HG02938 (cell line): ENCODE results near the gene MYH9.
"Not testable (repeated sequence)": the region's sequence is repeated elsewhere in the genome, so short reads cannot be mapped to it uniquely, and the experiment has no call there.

Source experiments
- ATAC-seq: cut with Tn5 transposase; IDR thresholded peaks from one replicate; pipeline ENCODE4 v1.9.1; 2021; ENCODE audit warnings: mild to moderate bottlenecking, moderate library complexity; ENCODE audit not compliant: unreplicated experiment

MYH9 gene

DNA sequence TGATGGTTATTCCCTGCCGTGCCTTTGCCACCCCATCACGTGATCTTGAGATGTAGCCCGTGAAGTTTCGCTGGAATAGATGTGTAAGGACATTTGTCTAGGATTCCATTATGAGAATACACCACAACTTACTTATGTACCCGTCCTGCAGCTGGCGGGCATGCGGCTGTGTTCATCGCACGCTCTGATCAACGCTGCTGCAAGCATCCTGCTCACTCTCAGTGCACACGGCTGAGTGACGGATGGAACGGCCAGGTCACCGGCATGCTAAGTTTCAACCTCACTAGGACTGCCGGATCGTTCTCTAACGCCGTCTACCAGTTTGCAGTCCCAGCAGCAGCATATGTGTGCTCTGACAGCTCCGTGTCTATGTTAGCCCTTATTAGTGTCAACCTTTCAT lies 90.2 kb downstream of the MYH9 start:
- ATAC-seq, result no peak

DNA sequence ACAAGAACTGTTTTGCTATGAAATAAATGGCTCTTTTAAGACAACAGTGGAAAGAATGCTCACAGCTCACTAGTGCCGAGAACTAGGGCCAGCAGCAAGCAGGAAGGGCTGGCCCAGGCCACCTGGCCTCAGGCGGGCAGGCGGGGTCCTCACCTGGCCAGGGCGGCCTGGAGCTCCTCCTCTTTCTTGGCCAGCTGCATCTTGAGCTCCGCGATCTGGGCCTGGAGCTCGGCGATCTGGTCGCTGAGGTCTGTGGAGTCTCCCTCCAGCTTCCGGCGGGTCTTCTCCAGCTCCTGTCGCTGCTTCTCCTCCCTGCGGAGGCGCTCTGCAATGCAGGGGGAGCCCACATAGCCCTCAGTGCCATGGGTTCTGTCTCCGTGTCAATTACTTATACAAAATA lies 91.1 kb downstream of the MYH9 start:
- ATAC-seq, result no peak

DNA sequence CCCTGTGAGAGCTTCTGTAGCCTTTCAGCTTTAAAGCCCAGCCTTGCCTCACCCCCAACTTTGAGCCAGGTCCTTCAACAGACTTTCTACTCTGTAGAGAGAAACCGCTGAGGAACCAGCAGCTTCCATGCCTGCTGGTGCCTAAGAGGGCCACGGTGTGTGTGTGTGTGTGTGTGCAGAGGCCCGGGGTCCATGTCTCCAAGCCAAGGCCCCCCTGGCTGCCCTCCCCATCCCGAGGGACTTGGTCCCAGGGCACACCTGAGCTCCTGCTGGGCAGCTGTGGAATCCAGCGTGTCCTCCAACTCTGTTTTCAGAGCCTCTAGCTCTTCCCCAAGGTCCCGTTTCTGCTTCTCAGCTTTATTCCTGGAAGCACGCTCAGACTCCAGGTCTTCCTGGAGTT lies 92.5 kb downstream of the MYH9 start:
- ATAC-seq, result no peak

DNA sequence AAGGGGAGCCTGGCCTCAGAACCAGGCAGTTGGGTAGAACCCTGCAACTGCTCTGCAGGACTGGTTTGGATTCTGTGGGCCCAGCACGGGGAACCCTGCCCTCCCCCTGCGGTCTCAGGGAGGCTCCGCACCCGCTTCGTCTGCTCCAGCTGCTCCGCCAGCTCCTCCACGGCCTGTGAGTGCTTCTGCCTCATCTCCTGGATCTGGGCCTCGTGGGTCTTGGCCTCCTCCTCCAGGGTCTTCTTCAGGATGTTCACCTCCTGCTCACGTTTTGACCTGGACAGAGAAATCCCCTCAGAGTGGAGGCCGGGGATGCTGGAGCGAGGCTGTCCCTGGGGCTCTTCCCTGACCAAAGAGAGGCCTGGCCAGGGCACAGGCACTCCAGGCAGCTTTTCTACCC lies 93.0 kb downstream of the MYH9 start:
- no peak for ATAC-seq

DNA sequence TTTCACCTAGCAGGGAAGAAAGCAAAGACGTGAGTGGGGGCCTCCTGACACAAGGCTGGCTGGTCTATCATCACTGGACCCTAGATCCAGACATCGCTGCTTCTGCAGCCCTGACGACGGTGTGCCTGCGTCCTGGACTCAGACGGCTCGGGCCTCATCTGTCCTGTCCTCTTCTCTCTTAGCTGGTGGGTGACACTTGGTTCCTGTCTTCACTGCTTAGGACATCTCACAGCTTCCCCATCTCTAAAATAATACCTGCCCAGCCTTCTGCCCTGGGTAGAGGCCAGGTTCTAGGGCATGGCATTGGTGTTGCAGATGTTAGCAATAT lies 93.5 kb downstream of the MYH9 start:
- ATAC-seq, result no peak

DNA sequence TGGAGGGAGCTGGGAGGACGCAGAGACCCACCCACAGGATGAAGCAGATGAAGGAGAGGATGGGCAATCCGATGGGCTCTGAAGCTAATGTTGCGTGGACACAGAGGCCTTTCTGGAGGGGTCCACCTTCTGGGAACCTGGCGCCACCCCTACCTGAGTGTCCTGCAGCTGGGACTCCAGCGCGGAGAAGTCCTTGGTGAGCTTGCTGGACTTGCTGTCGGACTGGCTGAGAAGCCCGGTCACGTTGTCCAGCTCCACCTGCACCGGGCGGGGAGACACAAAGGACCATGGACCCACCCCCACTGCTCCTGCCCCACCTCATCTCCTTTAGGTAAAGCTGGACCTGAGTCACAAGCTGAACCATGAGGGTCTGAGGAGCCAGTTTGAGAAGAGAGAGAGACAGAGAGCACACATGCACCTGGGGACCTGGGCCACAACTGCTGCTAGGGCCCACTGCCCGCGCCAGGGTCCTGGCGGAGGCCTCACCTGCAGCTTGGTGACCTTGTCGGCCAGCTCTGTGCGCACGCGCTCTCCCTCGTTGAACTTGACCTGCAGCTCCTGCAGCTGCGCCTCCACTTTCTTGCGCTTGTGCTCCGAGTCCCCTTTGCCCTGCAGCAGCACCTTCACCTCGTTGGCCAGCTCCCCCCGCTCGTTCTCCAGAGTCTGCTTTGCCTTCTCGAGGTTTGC lies 94.0 kb downstream of the MYH9 start:
- no peak for ATAC-seq

DNA sequence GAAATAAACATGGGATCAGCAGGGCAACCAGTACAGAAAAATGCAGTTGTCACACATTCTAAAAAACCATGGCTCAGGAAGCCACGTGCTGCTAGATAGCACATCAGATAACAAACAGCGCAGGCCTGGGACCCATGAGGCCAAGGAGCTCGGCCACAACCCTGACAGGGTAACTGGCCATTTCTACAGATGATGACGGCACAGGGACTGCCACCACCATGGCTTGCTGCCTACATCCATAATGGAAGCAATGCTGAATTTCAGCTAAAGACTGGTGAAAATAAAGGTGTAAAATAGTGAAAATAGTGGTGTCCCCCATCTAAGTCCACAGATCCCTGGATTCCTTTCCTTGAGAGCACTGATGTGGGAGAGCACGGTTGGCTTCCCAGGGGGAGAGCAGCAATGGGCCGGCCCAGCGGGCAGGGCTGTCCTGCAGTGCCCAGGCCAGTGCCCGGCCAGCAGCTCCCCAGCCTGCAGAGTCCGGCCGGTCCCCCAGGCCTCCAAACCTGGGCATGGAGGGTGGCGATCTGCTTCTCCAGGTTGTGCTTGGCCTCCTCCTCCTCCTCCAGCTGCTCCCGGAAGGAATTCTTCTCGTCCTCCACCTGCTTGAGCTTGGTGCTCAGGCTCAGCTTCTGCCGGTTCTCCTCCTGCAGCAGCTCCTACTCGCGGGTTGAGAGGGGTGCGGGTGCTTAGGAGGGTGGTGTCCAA lies 94.8 kb downstream of the MYH9 start:
- no peak for ATAC-seq

DNA sequence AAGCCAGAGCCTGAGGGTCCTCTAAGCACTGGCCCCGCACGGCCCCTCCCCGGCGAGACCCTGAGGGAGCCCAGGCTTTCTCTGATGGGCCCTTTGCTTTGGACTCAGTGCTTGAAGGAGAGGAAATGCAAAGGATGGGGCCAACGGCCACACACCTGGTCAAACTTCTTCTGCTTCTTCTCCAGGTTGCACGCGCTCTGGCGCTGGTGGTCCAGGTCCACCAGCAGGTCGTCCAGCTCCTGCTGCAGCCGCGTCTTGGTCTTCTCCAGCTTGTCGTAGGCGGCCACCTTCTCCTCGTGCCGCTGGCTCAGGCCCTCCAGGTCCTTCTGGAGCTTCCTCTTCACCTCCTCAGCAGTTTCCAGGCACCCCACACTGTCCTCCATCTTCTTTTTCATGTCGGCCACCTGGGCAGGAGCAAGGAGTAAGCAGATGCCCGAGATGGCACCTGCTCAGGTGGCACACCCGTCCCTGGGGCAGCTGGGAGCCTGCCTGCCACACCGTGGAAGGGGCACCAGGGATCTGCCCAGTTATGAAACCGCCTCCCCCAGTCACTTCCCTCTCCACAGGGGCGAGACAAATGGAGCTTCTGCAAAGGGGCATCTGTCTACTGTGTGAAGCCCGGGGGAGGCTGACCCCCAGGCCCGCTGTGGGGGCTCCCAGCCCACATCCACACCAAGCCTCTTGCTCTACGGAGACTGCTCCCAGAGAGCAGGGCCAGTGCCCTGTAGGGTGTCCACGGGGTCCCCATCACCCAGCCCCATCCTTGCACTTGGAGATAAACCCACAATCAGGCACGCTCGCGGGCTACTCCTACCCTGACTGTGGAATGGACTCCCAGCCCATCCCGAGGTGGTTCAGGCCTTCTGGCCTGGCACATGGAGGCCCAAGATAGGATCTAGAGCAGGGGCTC lies 95.7 kb downstream of the MYH9 start:
- no peak for ATAC-seq

DNA sequence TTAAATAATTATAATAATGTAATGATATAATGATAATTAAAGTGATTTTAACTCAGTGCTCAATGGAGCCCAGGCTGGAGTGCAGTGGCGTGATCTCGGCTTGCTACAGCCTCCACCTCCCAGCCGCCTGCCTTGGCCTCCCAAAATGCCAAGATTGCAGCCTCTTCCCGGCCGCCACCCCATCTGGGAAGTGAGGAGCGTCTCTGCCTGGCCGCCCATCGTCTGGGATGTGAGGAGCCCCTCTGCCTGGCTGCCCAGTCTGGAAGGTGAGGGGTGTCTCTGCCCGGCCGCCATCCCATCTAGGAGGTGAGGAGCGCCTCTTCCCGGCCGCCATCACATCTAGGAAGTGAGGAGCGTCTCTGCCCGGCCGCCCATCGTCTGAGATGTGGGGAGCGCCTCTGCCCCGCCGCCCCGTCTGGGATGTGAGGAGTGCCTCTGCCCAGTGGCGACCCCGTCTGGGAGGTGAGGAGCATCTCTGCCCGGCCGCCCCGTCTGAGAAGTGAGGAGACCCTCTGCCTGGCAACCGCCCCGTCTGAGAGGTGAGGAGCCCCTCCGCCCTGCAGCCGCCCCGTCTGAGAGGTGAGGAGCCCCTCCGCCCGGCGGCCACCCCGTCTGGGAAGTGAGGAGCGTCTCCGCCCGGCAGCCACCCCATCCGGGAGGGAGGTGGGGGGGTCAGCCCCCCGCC lies 97.2 kb downstream of the MYH9 start:
- not testable (repeated sequence) for ATAC-seq

DNA sequence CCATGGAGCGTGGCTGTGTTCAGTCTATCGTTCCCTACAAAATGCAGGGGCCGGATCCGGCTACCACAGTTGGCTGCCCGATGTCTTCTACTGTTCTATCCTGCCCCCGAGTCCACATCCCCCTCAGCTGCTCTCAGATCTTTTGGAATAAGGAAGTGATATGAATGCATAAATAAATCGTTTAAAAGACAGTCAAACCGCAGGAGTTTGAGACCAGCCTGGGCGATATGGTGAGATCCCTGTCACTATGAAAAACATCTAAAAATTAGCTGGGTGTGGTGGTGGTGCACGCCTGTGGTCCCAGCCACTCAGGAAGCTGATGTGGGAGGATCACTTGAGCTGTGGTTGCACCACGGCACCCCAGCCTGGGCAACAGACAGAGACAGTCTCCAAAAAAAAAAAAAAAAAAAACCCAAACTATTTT lies 97.8 kb downstream of the MYH9 start:
- ATAC-seq, result not testable (repeated sequence)

DNA sequence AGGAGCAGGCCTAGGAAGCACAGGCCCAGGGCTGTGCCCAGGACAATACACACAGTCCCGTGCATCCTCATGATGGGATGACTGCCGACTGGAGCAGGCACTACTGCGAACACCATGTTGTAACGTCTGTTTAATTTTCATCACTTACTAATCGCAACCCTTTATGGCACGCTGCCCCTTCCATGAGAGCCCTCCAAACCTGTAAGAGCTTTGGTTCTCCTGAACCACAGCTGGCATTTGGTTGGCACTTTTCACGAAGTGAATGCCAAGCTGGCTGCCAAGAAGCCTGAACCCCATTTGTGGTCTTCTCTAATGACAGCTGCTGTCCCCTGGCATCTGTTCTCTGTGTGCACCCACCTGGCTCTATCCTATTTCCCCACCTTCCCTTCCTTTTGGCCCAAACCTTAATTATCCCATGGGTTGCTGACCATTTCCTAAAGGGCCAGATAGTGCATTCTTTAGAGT lies 98.3 kb downstream of the MYH9 start:
- ATAC-seq, result no peak

DNA sequence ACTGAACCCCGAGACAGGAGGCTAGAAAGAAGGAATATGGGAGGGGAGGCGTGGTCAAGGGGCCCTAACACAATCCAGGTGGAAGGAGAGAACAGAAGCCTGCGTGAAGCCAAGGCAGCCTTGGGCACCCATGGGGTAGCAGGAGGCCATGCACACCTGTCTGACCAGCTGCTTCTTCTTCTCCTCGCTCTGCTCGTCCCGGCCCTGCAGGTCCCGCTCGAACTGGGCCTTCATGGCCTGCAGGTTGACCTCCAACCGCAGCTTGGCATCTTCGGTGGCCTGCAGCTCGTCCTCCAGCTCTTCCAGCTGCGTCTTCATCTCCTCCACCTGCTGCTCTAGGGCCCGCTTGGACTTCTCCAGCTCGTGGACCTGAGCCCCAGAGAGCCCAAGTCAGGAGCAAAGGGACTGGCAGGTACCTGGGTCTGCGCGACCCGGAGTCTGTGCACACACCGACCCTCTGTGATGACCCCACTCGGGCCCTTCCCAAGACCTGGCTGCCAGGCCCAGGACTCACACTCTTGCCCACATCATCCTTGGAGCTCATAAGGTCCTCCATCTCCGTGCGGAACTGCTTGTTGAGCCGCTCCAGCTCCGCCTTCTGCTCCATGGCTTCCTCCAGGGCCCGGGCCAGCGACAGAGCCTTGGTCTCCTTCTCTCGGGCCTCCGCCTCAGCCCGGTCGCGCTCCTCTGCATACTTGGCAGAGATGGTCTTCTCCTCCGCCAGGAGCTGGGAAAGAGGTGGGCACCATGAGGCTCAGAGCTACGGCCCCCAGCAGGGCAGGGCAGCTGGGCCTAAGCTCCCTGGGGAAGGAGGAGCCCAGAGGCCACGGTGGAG lies 99.0 kb downstream of the MYH9 start:
- ATAC-seq, result no peak

DNA sequence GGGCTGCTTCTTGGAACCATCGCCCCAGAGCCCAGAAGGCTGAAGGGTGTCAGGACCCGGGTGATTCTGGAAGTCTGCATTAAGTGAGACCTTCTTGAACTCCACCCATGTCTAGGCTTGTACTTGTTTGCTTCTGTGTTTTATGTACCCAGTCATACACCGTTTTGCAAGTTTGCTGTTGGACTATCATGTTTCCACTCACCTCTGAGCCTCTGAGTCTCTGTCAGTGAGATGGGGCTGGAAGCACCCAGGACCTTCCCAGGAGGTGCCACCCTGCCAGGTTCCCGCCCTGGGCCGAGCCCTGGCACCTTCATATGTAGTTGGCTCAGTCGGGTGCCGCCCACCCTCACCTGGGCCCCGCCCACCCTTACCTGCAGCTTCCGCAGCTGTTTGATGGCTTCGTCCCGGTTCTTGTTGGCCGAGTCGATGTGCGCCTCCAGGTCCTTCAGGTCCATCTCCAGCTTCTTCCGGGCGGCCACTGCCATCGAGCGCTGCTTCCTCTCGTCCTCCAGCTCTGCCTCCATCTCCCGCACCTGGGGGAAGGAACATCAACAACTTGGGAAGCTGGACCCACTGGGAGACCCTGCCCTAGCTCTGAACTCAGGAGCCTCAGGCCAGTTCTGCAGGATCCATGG lies 99.8 kb downstream of the MYH9 start:
- no peak for ATAC-seq

DNA sequence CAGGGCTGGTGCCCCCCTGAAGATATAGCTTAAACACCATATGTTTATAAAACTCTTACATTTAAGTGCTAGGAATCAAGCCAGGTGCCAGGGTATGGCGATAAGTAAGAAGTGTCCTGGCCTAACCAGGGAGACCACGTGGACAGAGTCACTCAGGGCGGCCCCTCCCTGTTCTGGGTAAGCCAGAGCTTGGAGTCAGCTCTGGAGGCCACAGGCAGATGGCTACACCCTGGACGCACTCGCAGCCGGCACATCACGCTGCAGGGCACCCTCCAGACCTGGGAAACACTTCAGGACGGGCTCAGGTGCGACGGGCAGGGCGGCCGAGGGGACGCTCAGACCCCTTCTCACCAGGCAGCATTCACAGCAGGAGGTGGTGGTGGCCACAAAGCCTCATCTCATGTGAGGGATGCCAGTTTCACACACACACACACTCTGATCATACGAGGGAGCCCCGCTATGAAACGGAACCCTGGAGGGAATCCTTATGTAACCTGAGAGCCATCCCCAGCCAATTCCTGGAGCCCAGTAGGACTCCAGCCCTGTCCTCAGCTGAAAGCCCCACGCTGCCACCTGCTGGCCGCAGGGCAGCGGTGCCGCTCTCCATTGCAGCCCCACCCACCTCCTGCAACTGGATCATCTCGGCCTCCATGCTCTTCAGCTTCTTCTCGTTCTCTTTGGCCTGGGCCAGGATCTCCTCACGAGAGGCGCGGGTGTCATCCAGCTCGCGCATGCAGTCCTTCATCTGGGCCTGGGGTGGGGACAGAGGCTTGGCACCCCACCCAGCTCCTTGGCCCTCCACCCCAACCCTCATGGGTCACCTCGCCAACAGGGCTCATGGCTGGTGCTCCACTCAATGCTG lies 101.4 kb downstream of the MYH9 start:
- ATAC-seq, result no peak

DNA sequence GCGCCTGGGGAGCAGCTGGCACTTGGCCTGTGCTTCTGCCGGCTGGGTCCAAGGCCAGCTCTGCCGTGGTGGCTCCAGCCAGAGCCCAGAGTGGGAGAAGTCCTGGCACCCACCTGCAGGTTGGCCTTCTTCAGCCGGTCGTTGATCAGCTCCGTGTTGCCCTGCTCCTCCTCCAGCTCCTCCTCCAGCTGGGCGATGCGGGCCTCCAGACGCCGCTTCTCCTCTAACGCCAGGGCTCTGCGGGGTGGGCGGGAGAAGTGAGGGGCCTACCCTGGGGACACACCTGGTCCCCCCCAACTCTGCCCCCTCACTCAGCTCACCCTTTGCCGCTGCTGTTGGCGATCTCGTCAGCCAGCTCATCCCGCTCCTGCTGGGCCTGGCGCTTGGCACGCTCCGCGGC lies 102.2 kb downstream of the MYH9 start:
- no peak for ATAC-seq

DNA sequence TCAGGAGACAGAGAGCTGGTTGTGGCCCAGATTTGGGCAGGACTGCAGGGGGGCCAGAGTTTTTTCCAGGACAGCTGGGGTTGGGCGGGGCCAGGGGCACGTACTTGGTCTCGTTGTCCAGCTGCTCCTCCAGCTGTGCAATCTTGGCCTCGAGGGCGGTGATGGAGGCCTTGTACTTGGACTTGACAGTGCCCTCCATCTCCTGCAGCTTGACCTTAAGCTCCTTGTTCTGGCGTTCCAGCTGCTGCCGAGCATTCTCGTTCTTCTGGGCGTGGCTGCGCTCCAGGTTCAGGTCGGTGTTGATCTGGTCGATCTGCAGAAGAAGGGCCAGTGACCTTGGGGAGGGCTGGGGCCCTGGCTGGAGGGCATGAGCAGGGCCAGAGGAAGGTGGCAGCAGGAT lies 102.8 kb downstream of the MYH9 start:
- ATAC-seq, result no peak

DNA sequence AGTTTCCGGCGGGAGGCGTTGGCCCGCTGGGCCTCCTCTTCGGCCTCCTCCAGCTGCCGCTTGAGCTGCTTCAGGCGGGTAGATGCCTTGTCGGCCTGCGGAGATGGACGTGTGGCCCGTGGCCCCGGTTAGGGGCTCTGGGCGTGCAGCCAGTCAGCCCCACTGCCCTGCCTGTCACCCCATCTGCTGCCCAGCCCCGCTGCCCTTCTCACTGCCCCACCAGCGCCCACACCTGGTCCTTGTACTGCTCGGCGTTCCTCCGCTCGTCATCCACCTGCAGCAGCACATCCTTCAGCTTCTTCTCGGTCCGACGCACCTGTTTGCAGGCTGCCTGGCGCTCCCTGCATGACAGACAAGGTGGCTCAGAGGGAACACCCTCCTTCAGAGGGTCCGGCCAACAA lies 103.6 kb downstream of the MYH9 start:
- ATAC-seq, result no peak

DNA sequence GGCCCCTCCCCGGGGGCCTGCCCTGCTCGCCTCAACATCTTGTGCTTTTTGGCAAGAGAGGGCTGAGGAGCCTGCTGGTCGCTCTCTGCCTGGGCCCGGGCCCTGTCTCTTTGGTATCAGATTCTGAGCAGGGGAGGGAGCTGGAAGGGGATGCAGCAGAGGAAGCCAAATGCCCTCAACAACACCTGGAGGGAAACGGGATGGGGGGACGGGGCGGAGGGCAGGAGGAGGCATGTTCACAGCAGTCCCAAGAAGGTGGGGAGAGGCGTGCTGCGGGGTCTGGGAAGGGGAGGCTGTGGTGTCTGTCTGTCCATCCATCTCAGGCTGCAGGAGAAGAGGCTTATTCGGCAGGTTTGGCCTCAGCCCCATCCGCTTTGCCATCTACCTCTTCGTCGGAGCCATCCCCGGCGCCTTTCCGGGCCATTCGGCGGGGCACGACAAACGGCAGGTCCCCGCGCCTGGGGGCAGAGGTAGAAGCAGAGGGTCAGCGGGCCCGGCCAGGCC lies 105.4 kb downstream of the MYH9 start:
- no peak for ATAC-seq
